ENCODE data around the gene C12orf42.

The C12orf42 gene

DNA sequence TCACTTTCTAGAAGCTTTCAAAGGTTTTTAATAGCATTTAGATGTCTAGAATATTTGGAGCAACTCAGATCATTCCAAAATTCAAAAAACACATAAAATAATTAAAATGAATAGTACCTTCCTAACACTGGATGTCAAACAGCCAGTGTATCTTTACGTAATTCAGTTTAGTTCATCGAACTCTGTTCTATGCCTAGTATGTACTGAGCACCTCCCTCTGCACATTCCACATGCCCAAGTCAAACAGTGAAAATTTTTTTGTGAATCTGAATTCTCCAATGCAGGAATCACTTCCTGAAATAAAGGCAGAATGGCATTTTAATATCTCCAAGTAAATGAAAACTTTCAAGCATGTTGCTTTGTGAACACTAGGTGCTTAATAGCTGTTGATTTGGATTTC is 192.3 kb downstream of the C12orf42 start:
- no peak overlapping the region for H3K4me3 ChIP-seq (ENCODE audit: insufficient read length, low read depth)
- H3K9me3 ChIP-seq (ENCODE audit: insufficient read depth, low read length): no peaks in the 10 kb centered on the region
- no peak for DNase-seq (ENCODE audit: low read depth, low spot score)
- H3K4me1 ChIP-seq (ENCODE audit: insufficient read depth, insufficient read length): no peaks in the 10 kb centered on the region
- H3K36me3 ChIP-seq (ENCODE audit: insufficient read depth, insufficient read length, low read length): no peaks in the 10 kb centered on the region
- no peak overlapping the region for H3K9ac ChIP-seq (ENCODE audit: insufficient read length, low read depth)
- TF ChIP-seq ZNF274 (IDR thresholded peaks at IDR 0.05; ENCODE audit: low read depth, low read length) (no peak), SUZ12 (IDR thresholded peaks at IDR 0.05; ENCODE audit: extremely low read depth, insufficient read depth, insufficient read length) (no peak), YY1 (IDR thresholded peaks at IDR 0.05; ENCODE audit: insufficient read depth, insufficient read length) (no peak)
- H3K27me3 ChIP-seq (ENCODE audit: insufficient read depth, insufficient read length): no peaks in the 10 kb centered on the region

DNA sequence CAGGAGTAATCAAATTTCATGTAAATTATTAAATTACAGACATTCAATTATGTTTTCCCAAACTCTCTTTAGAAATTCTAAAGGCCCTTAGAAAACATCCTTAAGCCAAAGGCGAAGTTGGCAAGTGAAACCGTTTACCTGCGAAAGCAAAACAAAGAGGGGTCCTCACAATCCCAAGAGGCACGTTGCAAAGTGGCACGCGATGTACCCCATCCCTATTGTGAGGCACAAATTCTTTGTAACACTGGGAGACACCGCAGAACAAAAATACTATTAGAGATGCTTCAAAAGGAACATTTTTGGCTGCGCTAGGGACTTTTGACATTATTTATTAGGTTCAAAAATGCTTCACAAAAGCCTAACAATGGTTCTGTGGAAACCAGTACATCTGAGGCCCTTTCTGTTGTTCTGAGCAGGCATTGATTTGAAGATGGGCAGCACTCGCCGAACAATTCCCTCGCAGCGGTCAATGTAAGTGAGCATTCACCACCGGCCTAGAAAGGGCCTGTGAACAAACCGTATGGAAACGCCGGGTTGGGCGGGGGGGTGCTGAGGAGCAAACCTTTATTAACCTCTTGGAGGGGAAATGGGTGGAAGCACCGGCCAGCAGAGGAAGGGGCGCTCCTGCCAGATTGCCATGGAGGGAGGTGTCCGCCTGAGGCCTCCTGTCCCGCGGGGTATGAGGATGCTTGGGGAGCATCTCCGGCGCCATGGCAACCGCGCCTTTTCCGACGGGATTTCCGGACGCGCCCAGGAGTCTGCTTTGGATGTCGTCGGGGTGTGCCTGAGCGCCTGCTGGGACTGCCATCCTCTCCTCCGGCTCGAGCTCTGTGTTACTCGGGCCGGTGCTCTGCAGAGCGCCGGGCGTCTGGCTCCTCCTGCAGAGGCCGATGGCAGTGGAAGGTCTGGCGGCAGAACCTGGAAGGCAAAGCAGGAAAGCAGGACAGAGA is 193.9 kb downstream of the C12orf42 start:
- DNase-seq (ENCODE audit: low read depth, low spot score): no peak

DNA sequence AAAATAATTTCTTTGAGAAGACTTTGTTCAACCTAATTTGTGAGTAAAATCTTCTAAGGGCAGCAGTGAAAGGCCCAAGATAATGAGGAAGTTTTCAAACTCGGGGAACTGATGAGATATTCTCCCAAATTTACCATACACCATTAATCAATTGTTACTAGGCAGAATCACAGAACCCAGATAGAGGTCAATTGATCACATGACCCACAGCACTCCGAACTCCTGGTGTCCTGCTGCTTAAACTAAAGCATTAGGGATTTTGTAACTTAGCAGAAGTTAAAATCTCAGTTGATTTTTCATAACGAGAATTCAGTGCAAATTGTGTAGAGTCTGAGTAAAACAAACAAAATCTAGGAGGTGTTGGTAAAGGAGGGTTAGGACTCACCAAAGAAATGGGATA is 207.8 kb downstream of the C12orf42 start:
- Histone ChIP-seq H3K27me3 (ENCODE audit: insufficient read depth, insufficient read length) (no peaks in the 10 kb centered on the region), H3K4me1 (ENCODE audit: insufficient read depth, insufficient read length) (no peaks in the 10 kb centered on the region), H3K9ac (ENCODE audit: insufficient read length, low read depth) (no peak overlapping the region), H3K9me3 (ENCODE audit: insufficient read depth, low read length) (peaks cover 7% of the 10 kb centered on the region; the same call in 1 of the 2 replicates), H3K36me3 (ENCODE audit: insufficient read depth, insufficient read length, low read length) (no peaks in the 10 kb centered on the region), H3K4me3 (ENCODE audit: insufficient read length, low read depth) (no peak overlapping the region)
- no peak for DNase-seq (ENCODE audit: low read depth, low spot score)
- TF ChIP-seq YY1 (IDR thresholded peaks at IDR 0.05; ENCODE audit: insufficient read depth, insufficient read length) (no peak), SUZ12 (IDR thresholded peaks at IDR 0.05; ENCODE audit: extremely low read depth, insufficient read depth, insufficient read length) (no peak), ZNF274 (IDR thresholded peaks at IDR 0.05; ENCODE audit: low read depth, low read length) (no peak)

More for the DNA sequence above, 193.9 kb downstream of the C12orf42 start:
- TF ChIP-seq SUZ12 (IDR thresholded peaks at IDR 0.05; ENCODE audit: extremely low read depth, insufficient read depth, insufficient read length): no peak
- TF ChIP-seq ZNF274 (IDR thresholded peaks at IDR 0.05; ENCODE audit: low read depth, low read length): no peak
- no peak for TF ChIP-seq YY1 (IDR thresholded peaks at IDR 0.05; ENCODE audit: insufficient read depth, insufficient read length)
- Histone ChIP-seq H3K9me3 (ENCODE audit: insufficient read depth, low read length) (no peaks in the 10 kb centered on the region), H3K4me3 (ENCODE audit: insufficient read length, low read depth) (no peak overlapping the region), H3K9ac (ENCODE audit: insufficient read length, low read depth) (no peak overlapping the region), H3K36me3 (ENCODE audit: insufficient read depth, insufficient read length, low read length) (no peaks in the 10 kb centered on the region), H3K4me1 (ENCODE audit: insufficient read depth, insufficient read length) (no peaks in the 10 kb centered on the region), H3K27me3 (ENCODE audit: insufficient read depth, insufficient read length) (no peaks in the 10 kb centered on the region)

DNA sequence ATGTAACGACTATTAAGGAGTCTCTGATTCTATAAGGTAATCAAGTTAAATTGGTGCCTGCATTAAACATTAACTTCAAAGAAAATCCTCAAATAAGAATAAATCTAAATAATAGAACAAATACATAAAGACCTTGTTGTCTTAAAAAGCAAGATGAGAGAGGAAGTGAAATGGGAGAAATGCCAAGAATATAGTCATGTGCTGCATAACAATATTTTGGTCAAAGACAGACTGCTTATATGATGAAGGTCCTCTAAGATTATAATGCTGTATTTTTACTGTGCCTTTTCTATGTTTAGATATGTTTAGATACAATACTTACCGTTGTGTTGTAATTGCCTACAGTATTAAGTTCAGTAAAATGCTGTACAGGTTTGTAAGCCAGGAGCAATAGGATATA is 213.6 kb downstream of the C12orf42 start:
- Histone ChIP-seq H3K9ac (ENCODE audit: insufficient read length, low read depth) (no peak overlapping the region), H3K4me3 (ENCODE audit: insufficient read length, low read depth) (no peak overlapping the region), H3K4me1 (ENCODE audit: insufficient read depth, insufficient read length) (no peaks in the 10 kb centered on the region), H3K36me3 (ENCODE audit: insufficient read depth, insufficient read length, low read length) (no peaks in the 10 kb centered on the region), H3K9me3 (ENCODE audit: insufficient read depth, low read length) (no peaks in the 10 kb centered on the region), H3K27me3 (ENCODE audit: insufficient read depth, insufficient read length) (no peaks in the 10 kb centered on the region)
- DNase-seq (ENCODE audit: low read depth, low spot score): no peak
- no peak for TF ChIP-seq SUZ12 (IDR thresholded peaks at IDR 0.05; ENCODE audit: extremely low read depth, insufficient read depth, insufficient read length)
- TF ChIP-seq YY1 (IDR thresholded peaks at IDR 0.05; ENCODE audit: insufficient read depth, insufficient read length): no peak
- no peak for TF ChIP-seq ZNF274 (IDR thresholded peaks at IDR 0.05; ENCODE audit: low read depth, low read length)

DNA sequence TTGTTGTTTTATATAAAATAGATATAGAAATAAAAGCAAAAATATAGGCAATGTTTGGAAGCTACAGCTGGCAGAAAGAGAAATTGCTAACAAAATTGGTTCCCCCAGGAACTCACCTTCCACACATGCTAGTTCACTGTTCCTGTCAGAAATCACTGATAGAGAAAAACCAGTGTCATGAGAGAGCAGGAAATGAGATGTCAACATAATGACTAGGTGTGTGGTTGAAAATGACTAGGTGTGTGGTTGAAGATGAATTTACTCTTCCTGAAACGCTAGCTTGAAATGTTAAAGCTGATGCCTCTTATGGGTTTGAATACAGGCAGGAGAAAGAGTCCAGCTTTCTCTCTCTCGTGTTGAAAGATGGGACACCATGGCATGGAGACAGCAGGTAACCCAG is 216.3 kb downstream of the C12orf42 start:
- Histone ChIP-seq H3K4me3 (ENCODE audit: insufficient read length, low read depth) (no peak overlapping the region), H3K4me1 (ENCODE audit: insufficient read depth, insufficient read length) (no peaks in the 10 kb centered on the region), H3K9me3 (ENCODE audit: insufficient read depth, low read length) (no peaks in the 10 kb centered on the region), H3K36me3 (ENCODE audit: insufficient read depth, insufficient read length, low read length) (no peaks in the 10 kb centered on the region), H3K9ac (ENCODE audit: insufficient read length, low read depth) (no peak overlapping the region), H3K27me3 (ENCODE audit: insufficient read depth, insufficient read length) (no peaks in the 10 kb centered on the region)
- DNase-seq (ENCODE audit: low read depth, low spot score): no peak
- TF ChIP-seq YY1 (IDR thresholded peaks at IDR 0.05; ENCODE audit: insufficient read depth, insufficient read length): no peak
- no peak for TF ChIP-seq SUZ12 (IDR thresholded peaks at IDR 0.05; ENCODE audit: extremely low read depth, insufficient read depth, insufficient read length)
- no peak for TF ChIP-seq ZNF274 (IDR thresholded peaks at IDR 0.05; ENCODE audit: low read depth, low read length)

DNA sequence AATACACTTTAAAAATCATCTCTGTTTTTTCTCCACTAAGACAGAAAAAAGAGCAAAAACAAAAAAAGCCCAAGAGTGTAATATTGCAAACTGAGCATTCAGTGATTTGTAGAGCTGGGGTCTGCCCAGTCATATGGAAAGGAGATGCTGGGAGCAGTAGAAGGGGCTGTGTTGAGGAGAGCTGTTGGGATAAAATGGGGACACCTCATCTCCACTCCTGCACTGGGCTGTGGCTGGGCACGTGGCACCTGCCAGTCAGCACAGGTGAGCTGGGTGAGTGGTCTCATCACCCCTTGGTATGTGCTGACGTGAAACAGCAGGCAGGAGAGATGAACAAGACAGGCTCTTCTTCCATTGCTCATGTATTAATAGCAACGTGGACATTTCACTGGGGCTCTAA is 217.4 kb downstream of the C12orf42 start:
- H3K36me3 ChIP-seq (ENCODE audit: insufficient read depth, insufficient read length, low read length): no peaks in the 10 kb centered on the region
- no peaks in the 10 kb centered on the region for H3K27me3 ChIP-seq (ENCODE audit: insufficient read depth, insufficient read length)
- H3K4me1 ChIP-seq (ENCODE audit: insufficient read depth, insufficient read length): no peaks in the 10 kb centered on the region
- no peak overlapping the region for H3K4me3 ChIP-seq (ENCODE audit: insufficient read length, low read depth)
- H3K9ac ChIP-seq (ENCODE audit: insufficient read length, low read depth): no peak overlapping the region
- DNase-seq (ENCODE audit: low read depth, low spot score): no peak
- no peak for TF ChIP-seq YY1 (IDR thresholded peaks at IDR 0.05; ENCODE audit: insufficient read depth, insufficient read length)
- no peak for TF ChIP-seq SUZ12 (IDR thresholded peaks at IDR 0.05; ENCODE audit: extremely low read depth, insufficient read depth, insufficient read length)
- TF ChIP-seq ZNF274 (IDR thresholded peaks at IDR 0.05; ENCODE audit: low read depth, low read length): no peak
- no peaks in the 10 kb centered on the region for H3K9me3 ChIP-seq (ENCODE audit: insufficient read depth, low read length)

DNA sequence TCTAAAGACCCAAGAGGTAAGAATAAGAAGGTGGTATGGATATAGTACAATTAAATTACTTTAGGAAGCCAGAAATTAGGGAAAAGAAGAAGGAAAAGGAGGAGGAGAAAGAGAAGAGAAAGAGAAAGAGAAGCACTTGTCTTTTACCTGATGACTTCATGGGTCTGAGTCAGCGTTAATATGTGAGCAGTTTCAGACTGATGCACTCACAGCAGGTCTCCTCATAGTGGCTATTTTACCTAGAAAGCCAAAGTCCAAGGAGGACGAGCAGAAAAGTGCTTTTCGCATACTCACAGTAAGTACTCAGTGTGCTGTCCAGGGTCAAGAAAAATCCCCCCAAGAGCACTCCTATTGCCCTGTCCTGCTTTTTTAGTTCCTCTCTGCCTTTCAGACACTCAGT is 222.1 kb downstream of the C12orf42 start:
- Histone ChIP-seq H3K4me3 (ENCODE audit: insufficient read length, low read depth) (no peak overlapping the region), H3K9ac (ENCODE audit: insufficient read length, low read depth) (no peak overlapping the region), H3K9me3 (ENCODE audit: insufficient read depth, low read length) (no peaks in the 10 kb centered on the region), H3K4me1 (ENCODE audit: insufficient read depth, insufficient read length) (no peaks in the 10 kb centered on the region), H3K36me3 (ENCODE audit: insufficient read depth, insufficient read length, low read length) (no peaks in the 10 kb centered on the region), H3K27me3 (ENCODE audit: insufficient read depth, insufficient read length) (no peaks in the 10 kb centered on the region)
- TF ChIP-seq SUZ12 (IDR thresholded peaks at IDR 0.05; ENCODE audit: extremely low read depth, insufficient read depth, insufficient read length) (no peak), YY1 (IDR thresholded peaks at IDR 0.05; ENCODE audit: insufficient read depth, insufficient read length) (no peak), ZNF274 (IDR thresholded peaks at IDR 0.05; ENCODE audit: low read depth, low read length) (no peak)
- no peak for DNase-seq (ENCODE audit: low read depth, low spot score)
